ENCODE data around the gene MN1. TPM values are rescaled to one million over a fixed set of nuclear protein-coding genes. Genes with fewer than 3 reads are reported as not detected.

The MN1 gene
- total RNA-seq, 1 donor from 2014 or later = 5.9 TPM

DNA sequence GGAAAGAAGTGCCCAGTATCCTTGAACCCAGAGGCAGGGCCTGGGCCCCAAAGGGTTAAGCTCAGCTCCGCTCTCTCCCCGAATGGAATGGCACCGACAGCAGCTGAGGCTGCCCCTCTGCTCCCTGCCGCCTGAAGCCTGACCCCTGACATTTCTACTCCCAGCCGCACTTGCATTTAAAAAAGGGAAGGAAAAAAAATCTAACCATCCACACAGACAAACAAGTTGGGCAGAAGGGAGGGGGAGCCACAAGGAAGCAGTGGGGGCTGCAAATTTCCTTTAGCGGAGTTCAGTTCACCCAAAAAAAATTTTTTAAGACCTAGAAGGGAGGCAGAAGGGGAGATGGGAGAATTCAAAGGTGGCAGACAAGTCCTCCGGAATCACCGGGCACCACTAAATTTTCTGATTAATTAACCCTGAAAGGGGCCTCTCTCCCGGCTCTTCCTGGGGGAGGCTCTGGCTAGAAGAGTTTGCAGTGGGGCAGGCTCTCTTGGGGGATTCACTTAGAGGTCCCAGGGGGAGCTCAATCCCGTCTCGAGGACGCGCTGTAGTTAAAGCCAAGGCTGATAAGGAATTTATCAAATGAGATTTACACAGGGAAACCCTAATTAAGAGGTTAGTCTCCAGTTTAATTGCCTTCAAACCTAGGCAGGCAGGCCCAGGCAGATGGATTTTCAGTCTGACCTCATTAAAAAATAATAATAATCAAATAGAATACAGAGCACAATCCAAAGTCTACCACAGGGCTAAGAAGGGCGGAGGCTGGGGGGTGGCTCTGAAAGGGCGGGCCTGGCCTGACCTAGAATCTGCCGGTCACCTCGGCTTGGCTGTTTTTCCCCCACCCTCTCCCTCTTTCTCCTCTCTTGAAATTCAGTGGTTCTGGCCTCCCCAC, 25.6 kb downstream of the MN1 start:
- no peak overlapping the region for H3K27ac Mint-ChIP-seq
- no peaks in the 10 kb centered on the region for H3K9me3 Mint-ChIP-seq (ENCODE audit: low read depth)
- H3K4me1 Mint-ChIP-seq (ENCODE audit: low read depth) = peaks cover 12% of the 10 kb centered on the region
- H3K27me3 Mint-ChIP-seq = no peaks in the 10 kb centered on the region
- TF ChIP-seq, protein P1, sequence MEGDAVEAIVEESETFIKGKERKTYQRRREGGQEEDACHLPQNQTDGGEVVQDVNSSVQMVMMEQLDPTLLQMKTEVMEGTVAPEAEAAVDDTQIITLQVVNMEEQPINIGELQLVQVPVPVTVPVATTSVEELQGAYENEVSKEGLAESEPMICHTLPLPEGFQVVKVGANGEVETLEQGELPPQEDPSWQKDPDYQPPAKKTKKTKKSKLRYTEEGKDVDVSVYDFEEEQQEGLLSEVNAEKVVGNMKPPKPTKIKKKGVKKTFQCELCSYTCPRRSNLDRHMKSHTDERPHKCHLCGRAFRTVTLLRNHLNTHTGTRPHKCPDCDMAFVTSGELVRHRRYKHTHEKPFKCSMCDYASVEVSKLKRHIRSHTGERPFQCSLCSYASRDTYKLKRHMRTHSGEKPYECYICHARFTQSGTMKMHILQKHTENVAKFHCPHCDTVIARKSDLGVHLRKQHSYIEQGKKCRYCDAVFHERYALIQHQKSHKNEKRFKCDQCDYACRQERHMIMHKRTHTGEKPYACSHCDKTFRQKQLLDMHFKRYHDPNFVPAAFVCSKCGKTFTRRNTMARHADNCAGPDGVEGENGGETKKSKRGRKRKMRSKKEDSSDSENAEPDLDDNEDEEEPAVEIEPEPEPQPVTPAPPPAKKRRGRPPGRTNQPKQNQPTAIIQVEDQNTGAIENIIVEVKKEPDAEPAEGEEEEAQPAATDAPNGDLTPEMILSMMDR (IDR thresholded peaks at IDR 0.05; ENCODE audit: unreplicated experiment) = no peak
- no peak for DNase-seq (ENCODE audit: low spot score, unreplicated experiment)
- H3K36me3 Mint-ChIP-seq (ENCODE audit: insufficient read depth) = no peaks in the 10 kb centered on the region
- no peak overlapping the region for H3K4me3 Mint-ChIP-seq (ENCODE audit: low read depth)

DNA sequence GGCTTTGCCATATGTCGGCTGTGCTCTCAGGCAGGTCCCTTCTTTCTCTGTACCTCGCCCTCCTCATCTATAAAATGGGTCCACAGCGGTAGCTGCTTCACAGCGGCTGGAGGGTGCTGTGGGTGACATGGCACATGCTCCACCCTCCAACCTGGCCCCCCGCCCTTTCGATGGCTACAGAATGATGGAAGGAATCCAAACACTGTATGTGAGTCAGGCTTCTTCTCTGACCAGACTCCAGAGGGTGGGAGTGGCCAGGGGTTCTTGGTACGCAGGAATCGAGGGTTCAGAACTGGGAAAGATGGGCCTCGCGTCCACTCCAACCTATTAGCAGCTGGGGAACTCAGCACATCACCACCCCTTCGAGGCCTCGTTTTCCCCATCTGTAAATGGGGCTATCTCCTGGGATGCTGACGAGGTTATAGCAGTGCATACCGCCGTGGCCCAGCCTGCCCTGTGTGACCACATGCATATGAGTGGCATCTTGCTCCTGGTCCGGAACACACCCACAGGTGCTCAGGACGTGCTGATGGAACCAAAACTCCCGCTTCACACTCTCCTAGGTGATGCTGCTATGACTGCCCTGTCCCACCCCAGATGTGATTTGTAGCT, 26.4 kb downstream of the MN1 start:
- Mint-ChIP-seq H3K27ac (no peak overlapping the region), H3K4me1 (ENCODE audit: low read depth) (peaks cover 12% of the 10 kb centered on the region), H3K36me3 (ENCODE audit: insufficient read depth) (no peaks in the 10 kb centered on the region), H3K27me3 (no peaks in the 10 kb centered on the region), H3K9me3 (ENCODE audit: low read depth) (no peaks in the 10 kb centered on the region), H3K4me3 (ENCODE audit: low read depth) (no peak overlapping the region)
- TF ChIP-seq, protein P1 (IDR thresholded peaks at IDR 0.05; ENCODE audit: unreplicated experiment) = no peak
- DNase-seq (ENCODE audit: low spot score, unreplicated experiment) = no peak

DNA sequence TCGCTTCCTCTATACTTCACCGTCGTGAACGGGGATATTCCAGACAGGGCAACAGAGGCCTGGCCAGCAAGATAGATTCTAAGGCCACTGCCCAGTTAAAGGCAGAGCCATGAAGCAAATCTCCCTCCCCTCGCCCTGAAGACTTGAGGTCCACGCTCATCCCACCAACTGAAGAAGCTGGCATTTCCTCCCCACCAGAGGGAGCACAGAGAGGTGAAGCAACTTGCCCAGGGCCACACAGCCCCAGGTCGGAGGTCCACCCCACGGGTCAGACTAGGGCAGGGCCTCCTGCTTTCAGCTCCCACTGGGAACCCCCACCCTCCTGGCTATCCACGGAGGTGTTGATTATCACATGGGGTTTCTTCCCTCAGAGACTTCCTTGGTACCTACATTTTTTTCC, 27.4 kb downstream of the MN1 start:
- Mint-ChIP-seq H3K36me3 (ENCODE audit: insufficient read depth) (no peaks in the 10 kb centered on the region), H3K4me1 (ENCODE audit: low read depth) (peaks cover 12% of the 10 kb centered on the region), H3K27me3 (no peaks in the 10 kb centered on the region), H3K27ac (no peak overlapping the region), H3K9me3 (ENCODE audit: low read depth) (no peaks in the 10 kb centered on the region), H3K4me3 (ENCODE audit: low read depth) (no peak overlapping the region)
- no peak for DNase-seq (ENCODE audit: low spot score, unreplicated experiment)
- TF ChIP-seq, protein P1 (IDR thresholded peaks at IDR 0.05; ENCODE audit: unreplicated experiment) = no peak

DNA sequence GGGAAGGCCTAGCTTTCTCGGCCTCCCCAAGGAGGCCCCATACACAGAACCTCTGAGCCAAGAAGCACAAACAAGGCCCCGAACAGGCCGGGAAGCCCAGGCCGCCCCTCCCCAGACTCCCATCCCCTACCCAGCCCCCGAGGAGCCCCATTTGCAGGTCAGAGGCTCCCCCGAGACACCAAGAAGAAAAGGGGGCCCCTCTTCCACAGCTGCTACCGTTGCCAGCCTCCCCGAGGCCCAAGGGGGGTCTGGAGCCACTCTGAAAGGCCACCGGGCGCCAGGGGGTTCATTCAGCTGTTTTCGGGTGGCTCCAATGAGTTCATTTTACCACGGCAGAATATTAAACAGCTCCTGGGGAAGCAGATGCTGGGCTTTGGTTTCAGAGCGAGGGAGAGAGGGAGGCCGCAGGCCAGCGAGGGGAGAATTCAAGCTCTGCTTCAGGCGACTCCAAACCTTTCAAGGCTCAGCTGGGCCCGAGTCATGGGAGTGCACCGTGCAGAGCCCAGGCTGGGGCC, 28.5 kb downstream of the MN1 start:
- H3K27ac Mint-ChIP-seq = no peak overlapping the region
- no peaks in the 10 kb centered on the region for H3K27me3 Mint-ChIP-seq

More for the DNA sequence above, 28.5 kb downstream of the MN1 start:
- Mint-ChIP-seq H3K9me3 (ENCODE audit: low read depth) (no peaks in the 10 kb centered on the region), H3K36me3 (ENCODE audit: insufficient read depth) (no peaks in the 10 kb centered on the region), H3K4me3 (ENCODE audit: low read depth) (no peak overlapping the region), H3K4me1 (ENCODE audit: low read depth) (peaks cover 12% of the 10 kb centered on the region)
- DNase-seq (ENCODE audit: low spot score, unreplicated experiment) = no peak
- TF ChIP-seq, protein P1 (IDR thresholded peaks at IDR 0.05; ENCODE audit: unreplicated experiment) = no peak
